ENCODE measurements around the gene IGLON5.

Gene IGLON5

DNA sequence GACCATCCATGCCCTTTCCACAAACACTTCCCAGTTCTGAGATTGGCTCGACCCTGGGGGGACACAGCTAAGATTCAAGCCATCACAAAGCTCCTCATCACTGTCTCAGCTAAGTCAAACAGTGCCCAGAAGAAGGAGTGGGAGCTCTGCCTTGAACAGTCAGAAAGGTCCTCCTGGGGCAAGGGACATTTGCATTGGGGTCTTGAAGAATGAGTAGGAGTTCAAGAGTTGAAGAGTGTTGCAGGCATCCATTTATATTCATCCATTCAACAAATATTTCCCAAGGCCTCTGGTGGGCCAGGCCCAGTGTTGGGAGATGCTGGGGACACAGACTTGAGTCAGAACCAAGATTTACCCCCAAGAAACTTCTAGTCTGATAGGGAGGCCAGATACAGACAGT, 6.5 kb downstream of the IGLON5 start:
- DNase-seq (ENCODE audit: low spot score): no peak

DNA sequence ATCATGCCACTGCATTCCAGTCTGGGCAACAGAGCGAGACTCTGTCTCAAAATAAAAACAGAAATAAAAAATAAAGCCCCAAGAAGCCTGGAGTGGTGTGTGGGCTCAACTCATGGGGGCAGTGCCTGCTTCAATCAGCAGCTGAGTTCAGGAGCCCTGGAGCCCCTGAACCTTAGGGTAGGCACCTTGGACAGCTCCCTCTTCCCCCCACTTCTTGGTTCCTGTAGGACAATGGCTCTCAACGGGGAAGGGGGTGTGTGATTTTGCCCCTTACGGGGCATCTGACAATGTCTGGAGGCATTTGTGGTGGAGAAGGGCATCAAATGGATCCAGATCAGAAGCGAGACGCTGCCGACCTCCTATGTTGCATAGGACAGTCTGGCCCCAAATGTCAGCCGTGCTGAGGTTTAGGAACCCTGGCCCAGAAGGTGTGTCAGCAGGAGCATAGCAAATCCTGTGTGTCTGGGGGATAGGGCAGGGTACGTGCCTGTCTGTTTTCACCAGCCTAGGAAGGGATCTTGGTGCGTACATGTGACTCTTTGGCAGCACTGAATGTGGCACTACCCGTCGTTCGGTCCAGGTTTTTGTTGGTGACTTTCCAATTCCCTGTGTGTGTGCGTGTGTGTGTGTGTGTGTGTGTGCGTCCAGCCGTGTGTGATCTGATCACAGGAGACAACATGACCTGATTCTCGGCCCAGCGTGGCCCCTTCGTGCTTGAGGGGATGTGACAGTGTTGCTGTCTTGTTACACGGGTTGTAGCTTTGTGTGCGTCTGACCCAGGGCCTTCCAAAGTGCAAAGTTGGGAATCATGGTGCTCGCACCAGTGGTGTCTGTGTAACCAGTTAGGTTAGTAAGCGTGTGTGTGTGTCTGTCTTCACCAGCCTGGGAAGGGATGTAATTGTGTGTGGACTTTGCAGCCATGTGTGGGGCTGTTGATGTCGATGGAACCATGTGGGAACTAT, 7.5 kb downstream of the IGLON5 start:
- DNase-seq (ENCODE audit: low spot score): no peak

DNA sequence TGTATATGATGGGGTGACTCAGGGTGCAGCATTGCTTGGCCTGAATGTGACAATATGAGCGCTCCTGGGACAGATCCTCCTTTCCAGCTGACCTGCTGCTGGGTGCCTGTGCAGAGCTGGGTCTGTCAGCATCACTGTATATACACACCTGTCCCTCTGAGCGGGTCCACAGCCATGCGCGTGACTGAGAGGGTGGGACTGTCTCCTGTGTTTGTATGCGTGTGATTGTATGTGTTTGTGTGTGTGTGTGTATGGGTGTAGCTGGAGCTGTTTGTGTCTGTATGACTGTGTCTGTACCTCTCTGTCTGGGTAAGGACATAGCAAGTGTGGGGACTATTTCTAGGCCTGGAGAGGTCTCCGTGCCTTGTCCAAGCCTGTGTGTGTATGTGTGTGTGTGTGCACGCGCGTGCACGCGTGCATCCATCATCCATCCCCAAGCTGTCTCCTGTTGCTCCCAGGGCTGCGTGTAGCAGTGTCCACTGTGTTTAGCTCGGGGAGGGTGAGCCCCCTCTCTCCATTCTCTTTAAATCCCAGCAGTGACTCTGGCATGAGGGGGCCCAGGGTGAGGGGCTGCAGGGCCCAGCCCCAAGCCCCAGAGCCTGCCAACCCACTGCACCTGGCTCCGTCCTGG, 8.3 kb downstream of the IGLON5 start:
- no peak for DNase-seq (ENCODE audit: low spot score)

DNA sequence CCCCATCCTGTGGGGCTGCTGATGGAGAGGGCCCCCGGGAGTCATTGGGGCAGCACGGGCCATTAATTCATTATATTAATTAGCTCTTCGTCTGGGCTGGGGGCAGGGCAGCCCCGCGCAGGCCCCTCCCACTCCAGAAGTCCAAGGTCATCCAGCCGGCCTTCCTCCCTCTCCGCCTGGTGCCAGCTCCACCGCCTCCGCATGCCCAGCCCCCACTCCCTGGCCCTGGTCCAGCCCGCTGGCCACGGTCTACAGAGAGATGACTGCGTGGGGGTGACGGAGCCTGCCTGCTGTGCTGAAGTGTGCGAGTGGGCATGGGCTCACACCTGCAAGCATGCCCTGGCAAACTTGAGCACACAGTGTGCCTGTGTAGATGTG, 8.8 kb downstream of the IGLON5 start:
- DNase-seq (ENCODE audit: low spot score): no peak

DNA sequence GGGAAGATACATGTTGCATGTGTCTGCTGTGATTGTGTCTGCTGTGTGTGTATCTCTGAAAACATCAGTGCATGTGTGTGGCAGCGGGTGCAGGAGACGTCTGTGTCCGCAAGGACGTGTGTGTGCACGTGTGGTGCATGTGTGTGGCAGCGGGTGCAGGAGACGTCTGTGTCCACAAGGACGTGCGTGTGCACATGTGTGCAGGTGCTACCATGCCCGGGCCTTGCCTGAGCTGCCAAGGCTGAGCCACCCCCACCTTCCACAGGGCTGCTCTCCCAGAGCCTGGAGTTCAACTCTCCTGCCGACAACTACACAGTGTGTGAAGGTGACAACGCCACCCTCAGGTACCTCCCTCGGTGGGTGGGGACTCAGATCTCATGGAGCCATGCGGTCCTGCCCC, 10.4 kb downstream of the IGLON5 start:
- DNase-seq (ENCODE audit: low spot score): no peak

DNA sequence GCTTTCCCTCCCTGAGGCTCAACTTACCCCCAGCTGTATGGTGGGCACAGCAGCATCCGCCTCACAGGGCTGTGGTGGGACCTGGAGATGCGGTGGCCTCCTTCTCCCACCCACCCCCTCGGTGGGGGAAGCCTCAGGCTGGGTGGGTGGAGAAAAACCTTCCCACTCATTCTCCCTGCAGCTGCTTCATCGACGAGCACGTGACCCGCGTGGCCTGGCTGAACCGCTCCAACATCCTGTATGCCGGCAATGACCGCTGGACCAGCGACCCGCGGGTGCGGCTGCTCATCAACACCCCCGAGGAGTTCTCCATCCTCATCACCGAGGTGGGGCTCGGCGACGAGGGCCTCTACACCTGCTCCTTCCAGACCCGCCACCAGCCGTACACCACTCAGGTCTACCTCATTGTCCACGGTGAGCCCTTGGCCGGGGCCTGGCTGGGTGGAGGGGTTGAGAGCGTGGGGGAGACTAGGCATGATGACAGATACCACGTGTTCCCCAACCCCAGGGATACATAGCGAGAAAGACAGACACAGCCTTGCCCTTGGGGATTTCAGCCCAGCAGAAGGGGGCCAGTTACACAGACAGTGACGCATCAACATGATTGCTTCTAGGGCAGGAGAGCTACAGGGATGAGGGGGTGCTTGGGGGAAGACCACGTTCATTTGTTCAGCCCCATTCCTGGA, 12.2 kb downstream of the IGLON5 start:
- no peak for DNase-seq (ENCODE audit: low spot score)

DNA sequence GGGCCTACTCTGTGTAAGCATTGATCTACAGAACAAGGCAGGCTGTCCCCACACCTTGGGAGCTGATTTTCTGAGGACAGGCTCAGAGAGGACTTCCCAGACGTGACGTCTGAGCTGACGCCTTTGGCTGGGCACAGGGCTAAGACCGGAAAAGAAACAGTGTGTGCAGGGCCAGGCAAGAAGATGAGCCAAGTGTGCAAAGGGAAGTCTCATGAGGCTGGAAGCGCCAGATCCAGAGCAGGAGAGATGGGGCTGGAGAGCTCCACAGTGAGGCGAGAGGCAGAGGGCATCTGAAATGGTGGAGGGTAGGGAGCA, 12.7 kb downstream of the IGLON5 start:
- DNase-seq (ENCODE audit: low spot score): no peak

DNA sequence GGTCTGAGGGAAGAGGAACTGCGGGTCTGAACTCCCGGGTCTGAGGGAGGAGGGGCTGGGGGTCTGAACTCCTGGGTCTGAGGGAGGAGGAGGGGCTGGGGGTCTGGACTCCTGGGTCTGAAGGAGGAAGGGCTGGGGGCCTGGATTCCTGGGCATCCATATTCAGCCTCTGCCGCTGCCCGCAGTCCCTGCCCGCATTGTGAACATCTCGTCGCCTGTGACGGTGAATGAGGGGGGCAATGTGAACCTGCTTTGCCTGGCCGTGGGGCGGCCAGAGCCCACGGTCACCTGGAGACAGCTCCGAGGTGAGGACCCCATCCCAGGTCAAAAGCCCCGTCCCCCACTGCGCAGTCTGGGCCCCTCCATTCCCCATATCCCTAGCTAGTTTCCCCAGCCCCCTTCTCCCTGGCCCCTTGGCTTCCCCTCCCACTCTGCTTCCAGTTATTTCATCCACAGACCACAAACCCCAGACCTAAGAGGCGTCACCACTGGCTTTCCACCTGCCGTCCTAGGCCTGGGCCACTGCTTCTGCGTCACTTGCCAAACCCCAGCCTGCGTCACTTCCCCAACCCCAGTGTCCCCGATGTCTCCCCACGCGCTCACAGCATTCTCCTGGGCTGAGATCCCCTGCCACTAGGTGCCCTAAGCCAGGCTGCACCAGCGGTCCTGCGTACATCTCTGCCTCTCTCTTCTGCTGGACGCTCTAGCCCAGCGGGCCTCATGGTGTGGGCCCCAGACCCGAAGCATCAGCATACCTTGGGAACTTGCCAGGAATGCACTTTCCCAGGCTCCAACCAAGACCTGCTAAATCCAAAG, 13.9 kb downstream of the IGLON5 start:
- DNase-seq (ENCODE audit: low spot score): no peak

DNA sequence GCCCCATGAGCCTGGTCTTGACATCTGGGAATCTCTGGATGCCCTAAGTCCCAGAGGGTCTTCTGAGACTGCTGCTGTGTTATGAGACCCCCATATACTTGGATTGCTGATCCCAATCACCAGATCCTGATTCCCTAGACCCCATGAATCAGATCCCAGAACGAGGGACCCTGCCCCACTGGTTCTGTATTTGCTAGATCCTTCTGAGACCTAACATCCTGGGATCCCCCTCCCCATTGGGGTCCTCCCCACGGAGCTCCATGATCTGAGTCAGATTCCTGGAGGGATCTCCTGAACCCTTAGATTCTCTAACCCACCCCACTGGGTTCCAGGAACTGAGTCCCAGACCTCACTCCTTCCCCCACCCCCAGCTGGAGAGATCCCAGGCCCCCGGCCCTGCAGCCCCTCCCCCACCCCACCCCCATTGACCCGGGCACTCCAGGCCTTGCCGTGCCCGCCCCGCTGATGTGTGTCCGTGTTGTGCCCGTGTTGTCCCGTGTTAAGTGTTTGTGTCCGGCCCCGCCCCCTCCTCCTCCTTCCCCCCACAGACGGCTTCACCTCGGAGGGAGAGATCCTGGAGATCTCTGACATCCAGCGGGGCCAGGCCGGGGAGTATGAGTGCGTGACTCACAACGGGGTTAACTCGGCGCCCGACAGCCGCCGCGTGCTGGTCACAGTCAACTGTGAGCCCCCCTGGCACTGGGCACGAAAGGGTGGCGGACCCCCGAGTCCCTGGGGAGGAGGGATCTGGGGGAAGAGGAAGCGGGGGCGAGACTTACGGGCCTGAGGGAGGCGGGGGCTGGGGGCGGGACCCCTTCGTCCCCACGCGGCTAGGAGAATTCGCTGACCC, 15.0 kb downstream of the IGLON5 start:
- no peak for DNase-seq (ENCODE audit: low spot score)

DNA sequence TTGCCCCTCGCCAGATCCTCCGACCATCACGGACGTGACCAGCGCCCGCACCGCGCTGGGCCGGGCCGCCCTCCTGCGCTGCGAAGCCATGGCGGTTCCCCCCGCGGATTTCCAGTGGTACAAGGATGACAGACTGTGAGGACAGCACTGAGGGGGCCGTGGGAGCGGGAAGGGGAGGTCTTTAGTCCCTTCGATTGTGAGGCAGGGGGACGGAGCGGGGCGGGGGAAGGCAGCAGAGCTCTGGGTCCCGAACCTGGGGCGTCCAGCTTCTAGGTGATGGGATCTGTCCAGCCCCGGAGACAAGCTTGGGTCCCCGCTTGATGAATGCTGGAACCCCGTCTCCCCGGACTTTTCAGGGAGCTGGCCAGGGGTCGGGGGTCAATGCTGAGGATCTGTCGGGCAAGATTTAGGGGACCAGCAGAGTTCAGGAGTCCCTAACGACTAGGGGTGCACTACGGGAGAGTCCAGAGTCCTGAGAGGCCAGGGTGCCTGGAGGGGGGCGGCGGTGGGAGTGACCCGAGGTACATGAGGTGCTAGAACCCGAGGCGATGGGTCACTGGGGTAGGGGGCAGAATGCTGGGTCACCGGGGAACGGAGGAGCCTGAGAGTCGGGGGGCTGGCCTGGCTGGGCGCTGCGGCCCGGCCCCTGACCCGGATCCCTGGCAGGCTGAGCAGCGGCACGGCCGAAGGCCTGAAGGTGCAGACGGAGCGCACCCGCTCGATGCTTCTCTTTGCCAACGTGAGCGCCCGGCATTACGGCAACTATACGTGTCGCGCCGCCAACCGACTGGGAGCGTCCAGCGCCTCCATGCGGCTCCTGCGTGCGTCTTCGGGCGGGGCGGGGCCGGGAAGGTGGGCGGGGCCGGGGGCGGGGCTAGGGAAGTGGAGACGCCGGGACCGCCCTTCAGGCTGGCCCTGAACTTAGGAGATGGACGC, 15.9 kb downstream of the IGLON5 start:
- DNase-seq (ENCODE audit: low spot score): peak; percentile 70

DNA sequence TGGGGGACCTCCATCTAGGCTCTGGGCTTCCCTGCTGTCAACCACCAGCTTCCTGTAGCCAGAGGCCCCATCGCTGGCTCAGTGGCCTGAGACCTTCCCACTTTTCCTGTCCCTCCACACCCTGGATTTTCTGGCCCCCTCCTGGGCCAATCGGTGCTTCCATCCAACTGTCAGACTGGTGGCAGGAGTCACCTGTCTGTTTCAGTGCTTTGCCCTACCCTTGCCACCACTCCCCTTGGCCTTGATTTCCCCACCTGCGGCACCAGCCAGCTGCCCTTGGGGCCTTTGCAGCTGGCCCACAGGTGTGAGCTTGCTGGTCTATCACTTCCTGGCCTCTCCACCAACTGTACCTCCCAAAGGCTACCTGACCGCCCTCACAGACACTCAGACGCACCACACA, 18.0 kb downstream of the IGLON5 start:
- DNase-seq (ENCODE audit: low spot score): no peak

DNA sequence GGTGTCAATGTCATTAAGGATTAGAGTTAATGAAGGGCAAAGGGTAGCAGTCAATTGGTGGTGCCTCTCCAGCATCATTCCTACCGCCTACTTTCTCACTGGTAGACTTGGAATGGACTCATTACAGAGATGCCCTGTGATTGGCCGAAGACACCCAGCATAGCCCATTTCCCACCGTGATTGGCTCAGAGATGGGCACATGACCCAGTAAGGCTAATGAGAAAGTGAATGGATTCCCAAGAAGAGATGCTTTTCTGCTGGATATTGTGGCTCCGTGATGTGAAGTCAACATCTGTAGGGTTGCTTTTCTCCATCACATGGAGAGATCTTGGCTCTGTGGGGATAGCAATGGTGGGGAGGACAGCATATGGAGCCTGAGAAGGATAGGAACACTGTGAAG, 18.9 kb downstream of the IGLON5 start:
- DNase-seq (ENCODE audit: low spot score): no peak

DNA sequence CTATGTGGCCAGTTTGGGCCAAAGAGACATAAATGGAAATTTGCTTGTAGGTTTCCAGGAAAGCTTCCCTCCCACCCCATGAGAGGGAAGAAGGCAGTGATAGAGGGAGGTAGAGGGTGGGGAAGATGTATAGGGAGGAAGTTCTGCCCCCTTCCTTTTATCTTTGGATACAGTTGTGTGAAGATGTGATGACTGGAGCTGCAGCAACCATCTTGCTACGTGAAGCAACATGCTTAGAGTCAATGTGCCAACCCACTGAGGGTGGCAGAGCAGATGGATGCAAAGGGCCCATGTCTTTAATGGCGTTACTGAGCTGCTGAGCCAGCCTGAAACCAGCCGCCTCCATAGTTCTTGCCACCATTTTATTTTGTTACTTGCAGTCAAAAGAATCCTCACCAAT, 19.7 kb downstream of the IGLON5 start:
- no peak for DNase-seq (ENCODE audit: low spot score)

DNA sequence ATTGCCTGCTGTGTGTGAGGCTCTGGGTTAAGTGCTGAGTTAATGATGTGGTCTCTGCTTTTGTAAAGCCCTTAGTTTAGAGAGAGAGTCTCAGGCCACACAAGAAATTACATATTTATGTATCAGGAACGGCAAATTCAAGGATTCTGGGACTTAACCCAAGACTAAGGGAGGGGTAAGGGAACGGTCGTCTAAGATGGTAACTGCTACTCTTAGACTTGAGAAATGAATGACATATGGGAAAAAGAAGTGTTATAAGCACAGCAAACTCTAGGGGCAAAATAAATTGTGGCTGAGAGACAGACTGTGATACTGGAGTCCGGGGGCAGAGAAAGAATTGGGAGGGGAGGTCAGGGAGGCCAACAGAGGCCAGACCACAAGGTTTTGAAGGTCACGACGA, 20.3 kb downstream of the IGLON5 start:
- no peak for DNase-seq (ENCODE audit: low spot score)

DNA sequence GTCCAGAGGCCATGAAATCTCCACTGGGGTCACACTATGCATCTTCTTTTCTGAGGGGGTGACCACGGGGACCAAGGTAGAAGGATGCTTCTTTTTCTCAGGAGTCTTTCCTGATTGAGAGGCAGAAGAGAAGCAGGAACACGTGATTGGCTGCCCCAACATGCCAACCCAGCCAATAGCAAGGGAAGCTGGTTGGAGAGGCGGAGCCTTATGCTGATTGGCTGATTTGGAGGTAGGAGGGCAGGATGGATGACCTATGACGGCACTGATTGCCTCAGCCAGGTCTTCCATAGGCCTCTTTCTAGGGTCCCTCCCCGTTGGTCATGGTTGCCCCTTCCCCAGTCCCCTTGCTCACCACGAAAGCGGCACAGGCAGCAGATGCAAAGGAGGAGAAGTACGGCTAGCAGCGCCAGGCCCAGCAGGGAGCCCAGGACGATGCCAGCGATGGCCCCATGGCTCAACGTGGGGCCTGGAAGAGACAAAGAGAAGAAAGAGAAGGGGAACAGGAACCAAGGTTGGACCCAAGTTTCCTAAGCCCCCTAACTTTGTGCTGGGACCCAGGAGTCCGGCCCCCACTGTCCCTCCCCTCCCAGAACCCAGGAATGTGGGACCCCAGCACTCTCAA, 22.5 kb downstream of the IGLON5 start:
- no peak for DNase-seq (ENCODE audit: low spot score)

DNA sequence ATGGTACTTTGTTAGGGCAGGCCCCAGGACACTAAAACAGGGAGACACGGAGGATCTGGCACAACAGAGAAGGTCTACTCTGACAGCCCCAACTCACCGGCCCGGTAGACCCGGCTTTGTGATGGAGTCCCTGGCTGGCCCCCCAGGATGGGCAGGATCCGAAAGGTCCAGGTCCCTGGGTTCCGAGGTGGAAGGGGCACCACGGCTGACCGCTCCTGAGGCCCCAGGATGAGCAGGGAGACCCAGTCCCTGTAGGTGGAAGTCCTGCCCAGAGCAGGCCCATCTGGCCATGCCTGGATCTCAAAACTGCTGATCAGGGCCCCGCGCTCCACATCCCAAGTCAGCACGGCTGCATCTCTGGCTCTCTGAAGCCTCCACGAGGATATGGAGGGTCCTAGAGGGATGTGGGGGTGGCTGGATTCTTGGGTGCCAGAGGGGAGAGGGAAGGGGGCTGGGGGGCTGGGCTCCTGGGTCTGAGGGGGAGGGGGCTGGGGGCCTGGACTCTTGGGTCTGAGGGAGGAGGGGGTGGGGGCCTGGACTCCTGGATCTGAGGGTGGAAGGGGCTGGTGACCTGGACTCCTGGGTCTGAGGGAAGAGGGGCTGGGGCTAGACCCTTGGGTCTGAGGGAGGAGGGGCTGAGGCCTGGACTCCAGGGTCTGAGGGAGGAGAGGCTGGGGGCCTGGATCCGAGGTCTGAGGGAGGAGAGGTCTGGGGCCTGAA, 25.9 kb downstream of the IGLON5 start:
- no peak for DNase-seq (ENCODE audit: low spot score)

DNA sequence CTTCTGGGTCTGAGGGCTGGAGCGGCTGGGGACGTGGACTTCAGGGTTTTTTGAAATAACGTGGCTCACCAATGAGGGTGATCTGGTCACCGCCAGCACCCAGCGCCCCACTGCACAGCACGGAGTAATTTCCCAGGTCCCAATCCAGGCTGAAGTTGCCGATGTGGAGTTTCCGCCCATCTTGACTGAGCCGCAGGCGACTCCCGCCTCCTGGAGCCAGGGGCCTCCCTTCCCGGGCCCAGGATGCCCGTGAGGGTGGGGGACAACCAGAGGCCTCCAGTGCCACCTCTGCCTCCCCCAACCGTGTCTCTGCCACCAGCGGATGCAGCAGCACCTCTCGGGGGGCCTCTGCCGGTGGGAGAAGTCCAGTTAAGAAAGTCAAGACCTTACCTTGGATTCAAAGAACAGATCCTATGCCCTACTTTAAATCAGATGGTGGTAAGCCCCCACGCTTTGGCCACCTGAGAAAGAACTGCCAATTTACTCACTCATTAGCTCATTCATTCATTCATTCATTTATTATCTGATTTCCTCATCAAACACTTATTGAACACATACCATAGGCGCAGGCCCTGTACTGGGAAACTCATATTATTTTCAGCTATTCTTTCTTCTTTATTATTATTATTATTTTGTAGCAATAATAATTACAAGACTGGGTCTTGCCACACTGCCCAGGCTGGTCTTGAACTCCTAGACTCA, 26.6 kb downstream of the IGLON5 start:
- no peak for DNase-seq (ENCODE audit: low spot score)

DNA sequence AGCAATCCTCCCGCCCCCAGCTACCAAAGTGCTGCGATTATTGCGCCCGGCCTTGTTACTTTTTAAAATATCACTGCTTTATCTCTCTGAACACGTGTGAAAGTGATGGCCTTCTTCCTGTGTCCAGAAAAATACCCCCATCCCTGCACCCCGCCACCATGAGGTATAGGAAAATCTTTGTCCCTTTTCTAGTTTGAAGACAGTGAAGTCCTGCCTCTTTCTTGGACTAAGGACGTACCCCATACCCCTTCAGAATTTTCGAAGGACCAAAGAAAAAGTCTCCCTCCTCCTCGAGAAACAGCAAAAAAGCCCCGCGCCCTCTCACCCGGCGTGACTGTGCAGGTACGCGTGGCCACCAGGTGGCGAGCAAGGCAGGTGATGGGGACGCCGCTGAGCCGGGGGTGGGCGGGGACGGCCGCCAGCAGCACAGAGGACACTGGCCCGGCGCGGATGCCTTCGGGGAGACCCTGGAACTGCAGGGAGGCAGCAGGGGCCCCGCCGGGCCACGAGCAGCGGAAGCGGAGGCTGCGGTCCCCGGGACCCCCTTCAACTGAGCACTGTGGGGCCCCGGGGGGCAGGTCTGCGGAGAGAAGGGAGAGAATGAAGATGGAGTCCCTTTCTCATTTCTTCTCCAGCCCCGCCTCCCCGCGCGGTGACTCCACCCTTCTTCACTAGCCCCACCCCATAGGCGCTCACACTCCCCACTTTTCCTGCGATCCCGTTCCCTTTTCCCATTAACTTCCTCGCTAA, 27.3 kb downstream of the IGLON5 start:
- DNase-seq (ENCODE audit: low spot score): peak; percentile 88

All from AG08395 (cell line).